Gastroesophageal sphincter (tissue), 4 donors: Measurements from ENCODE around the gene TP63. TPM values are rescaled to one million over a fixed set of nuclear protein-coding genes. Genes with fewer than 3 reads are reported as not detected.

Experiments
- ATAC-seq: fragments of 150-250 bp; one replicate; pipeline ENCODE4 v1.9.1; 2016; ENCODE audit warnings: mild to moderate bottlenecking, moderate library complexity
- H3K27ac ChIP-seq, 4 donors: fragments of 200-600 bp; sonication (generic) in 3 of 4; 1 replicate in 3 of 4; 2 replicates in 1 of 4; pipeline ENCODE4 v1.5.1; 2016 to 2019
- H3K27me3 ChIP-seq: fragments of 200-600 bp; sonication (generic); one replicate; pipeline ENCODE4 v1.5.1; 2019
- H3K36me3 ChIP-seq, 2 donors: fragments of 200-600 bp; sonication (generic); one replicate each; pipeline ENCODE4 v1.5.1; 2019; ENCODE audit warnings: control low read depth in 1 of 2
- H3K4me1 ChIP-seq, 3 donors: fragments of 200-600 bp; sonication (generic); 1 replicate in 2 of 3; 2 replicates in 1 of 3; pipeline ENCODE4 v1.5.1; 2016 to 2019; ENCODE audit warnings: control low read depth in 2 of 3
- H3K4me3 ChIP-seq, 2 donors: fragments of 200-600 bp; sonication (generic); one replicate each; pipeline ENCODE4 v1.5.1; 2019; ENCODE audit warnings: mild to moderate bottlenecking in 1 of 2, moderate library complexity in 1 of 2
- H3K9me3 ChIP-seq, 3 donors: fragments of 200-600 bp; sonication (generic); one replicate each; pipeline ENCODE4 v1.5.1; 2017 to 2019; ENCODE audit warnings: control low read depth in 2 of 3
- EP300 ChIP-seq: sonication (generic); formaldehyde crosslinking; IDR thresholded peaks from one replicate; pipeline ENCODE4 v1.6.1; 2017; ENCODE audit warnings: antibody characterized with exemption, mild to moderate bottlenecking
- POLR2A ChIP-seq, 2 donors: fragments of 450-650 bp; IDR thresholded peaks; one replicate each; pipeline ENCODE4 v1.6.1; 2017; ENCODE audit warnings: antibody characterized with exemption in 2 of 2, mild to moderate bottlenecking in 2 of 2, moderate library complexity in 1 of 2
- POLR2AphosphoS5 ChIP-seq: sonication (generic); formaldehyde crosslinking; IDR thresholded peaks from one replicate; pipeline ENCODE4 v1.6.1; 2017; ENCODE audit warnings: antibody characterized with exemption
- WGBS, 2 donors: methylation state at CpG; one replicate each; pipeline ENCODE4 v1.1.5; 2018; ENCODE audit warnings: low coverage in 1 of 2; 5-methylcytosine and 5-hydroxymethylcytosine counted together
- small RNA-seq, 4 donors: library from RNA; depleted of rRNA; stranded (forward); fragments of <200 nt; gene quantifications; one replicate each; pipeline ENCODE3, GENCODE V24; 2016
- total RNA-seq, 4 donors: library from RNA; depleted of rRNA; stranded (reverse); fragments of >200 nt; gene quantifications; one replicate each; pipeline ENCODE4 v1.1.0, GENCODE V29; 2016
- TF ChIP-seq, protein P1 (sequence below), 4 experiments: fragments of 200-600 bp in 2 of 4; fragments of 450-650 bp in 2 of 4; sonication (generic) in 1 of 4; IDR thresholded peaks; one replicate each; pipeline ENCODE4 v1.5.1; 2017 to 2019; ENCODE audit warnings: antibody characterized with exemption in 4 of 4, mild to moderate bottlenecking in 2 of 4, moderate library complexity in 2 of 4

The TP63 gene
- total RNA-seq, 4 donors from 2014 or later, result 0.13 to 7.4 (median 3.4) TPM; not detected in 1

DNA sequence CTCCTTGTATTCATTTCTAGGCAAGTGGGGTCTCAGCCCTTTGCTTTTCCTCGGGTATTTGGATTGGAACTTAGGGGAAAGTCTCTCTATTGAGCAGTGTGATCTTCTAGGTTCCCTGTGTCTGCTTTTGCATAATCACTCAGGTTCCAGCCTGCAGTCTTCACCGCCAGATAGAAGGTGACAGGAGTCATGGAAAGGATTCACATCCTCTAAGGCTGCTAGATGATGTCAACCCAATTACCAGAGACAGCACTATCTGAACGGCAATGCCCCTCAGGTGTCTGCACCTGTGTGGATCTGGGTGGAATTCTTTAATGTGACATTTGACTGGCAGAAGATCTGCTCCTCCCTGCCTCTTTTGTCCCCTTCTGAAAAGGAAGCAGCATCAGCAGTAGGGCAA, 311.8 kb downstream of the TP63 start:
- no peak overlapping the region for H3K27ac ChIP-seq
- TF ChIP-seq POLR2A (IDR thresholded peaks at IDR 0.05) (no peak), EP300 (no peak), POLR2AphosphoS5 (no peak)
- TF ChIP-seq, protein P1, sequence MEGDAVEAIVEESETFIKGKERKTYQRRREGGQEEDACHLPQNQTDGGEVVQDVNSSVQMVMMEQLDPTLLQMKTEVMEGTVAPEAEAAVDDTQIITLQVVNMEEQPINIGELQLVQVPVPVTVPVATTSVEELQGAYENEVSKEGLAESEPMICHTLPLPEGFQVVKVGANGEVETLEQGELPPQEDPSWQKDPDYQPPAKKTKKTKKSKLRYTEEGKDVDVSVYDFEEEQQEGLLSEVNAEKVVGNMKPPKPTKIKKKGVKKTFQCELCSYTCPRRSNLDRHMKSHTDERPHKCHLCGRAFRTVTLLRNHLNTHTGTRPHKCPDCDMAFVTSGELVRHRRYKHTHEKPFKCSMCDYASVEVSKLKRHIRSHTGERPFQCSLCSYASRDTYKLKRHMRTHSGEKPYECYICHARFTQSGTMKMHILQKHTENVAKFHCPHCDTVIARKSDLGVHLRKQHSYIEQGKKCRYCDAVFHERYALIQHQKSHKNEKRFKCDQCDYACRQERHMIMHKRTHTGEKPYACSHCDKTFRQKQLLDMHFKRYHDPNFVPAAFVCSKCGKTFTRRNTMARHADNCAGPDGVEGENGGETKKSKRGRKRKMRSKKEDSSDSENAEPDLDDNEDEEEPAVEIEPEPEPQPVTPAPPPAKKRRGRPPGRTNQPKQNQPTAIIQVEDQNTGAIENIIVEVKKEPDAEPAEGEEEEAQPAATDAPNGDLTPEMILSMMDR (IDR thresholded peaks at IDR 0.05), result no peak
- H3K4me1 ChIP-seq, result no peaks in the 10 kb centered on the region
- H3K36me3 ChIP-seq, result no peaks in the 10 kb centered on the region
- ATAC-seq, result no peak
- no peak overlapping the region for H3K4me3 ChIP-seq
- peaks cover 5% of the 10 kb centered on the region for H3K27me3 ChIP-seq
- WGBS, 2 donors, result 93 to 100% methylated on average over 2 of the region's 3 CpGs
- no peaks in the 10 kb centered on the region for H3K9me3 ChIP-seq

DNA sequence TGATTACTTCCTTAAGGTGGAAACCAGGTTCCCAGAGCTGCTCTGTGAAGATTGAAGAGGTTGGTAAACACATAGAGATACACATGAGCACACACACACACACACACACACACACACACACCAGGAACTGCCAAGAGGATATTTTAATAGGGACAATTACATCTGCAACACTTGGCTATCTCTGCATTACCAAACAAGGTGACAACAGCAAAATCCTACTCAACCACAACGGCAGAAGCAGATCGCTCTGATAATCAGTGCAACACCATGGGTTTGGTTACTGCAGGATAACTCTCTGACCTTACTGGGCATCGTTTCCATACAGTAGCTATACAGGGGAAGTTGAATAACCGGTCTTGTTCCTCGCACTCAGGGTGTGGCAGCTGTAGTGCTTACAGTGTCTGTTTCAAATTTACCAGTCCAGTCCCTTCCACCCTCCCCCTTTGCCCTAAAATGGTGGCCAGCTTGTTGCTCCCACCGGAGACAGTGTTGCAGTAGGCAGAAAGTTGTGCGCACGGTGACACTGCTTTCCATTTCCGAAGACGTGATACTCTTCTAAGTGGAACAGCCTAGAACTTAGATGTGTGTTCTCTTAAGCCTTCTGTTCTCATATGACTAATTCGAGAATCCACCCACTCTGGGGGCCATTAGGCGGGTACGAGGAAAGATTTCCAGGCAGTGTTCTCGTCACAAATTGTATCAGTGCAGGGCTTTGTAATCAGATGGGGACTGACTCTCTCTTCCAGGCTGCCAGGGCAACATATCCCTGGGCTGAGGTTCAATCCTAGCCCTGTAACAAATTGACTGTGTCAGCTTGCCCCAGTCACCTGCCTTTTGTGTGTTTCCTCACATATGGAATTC, 313.3 kb downstream of the TP63 start:
- WGBS, 2 donors, result 88 to 90% methylated on average over 2 to 13 of the region's 14 CpGs
- no peaks in the 10 kb centered on the region for H3K4me1 ChIP-seq
- ATAC-seq, result no peak
- H3K4me3 ChIP-seq, result no peak overlapping the region
- H3K27ac ChIP-seq, result no peak overlapping the region
- H3K27me3 ChIP-seq, result peaks cover 5% of the 10 kb centered on the region
- no peaks in the 10 kb centered on the region for H3K36me3 ChIP-seq
- no peaks in the 10 kb centered on the region for H3K9me3 ChIP-seq
- TF ChIP-seq, protein P1 (IDR thresholded peaks at IDR 0.05), result no peak
- no peak for TF ChIP-seq POLR2A (IDR thresholded peaks at IDR 0.05)
- no peak for TF ChIP-seq POLR2AphosphoS5
- TF ChIP-seq EP300, result no peak

DNA sequence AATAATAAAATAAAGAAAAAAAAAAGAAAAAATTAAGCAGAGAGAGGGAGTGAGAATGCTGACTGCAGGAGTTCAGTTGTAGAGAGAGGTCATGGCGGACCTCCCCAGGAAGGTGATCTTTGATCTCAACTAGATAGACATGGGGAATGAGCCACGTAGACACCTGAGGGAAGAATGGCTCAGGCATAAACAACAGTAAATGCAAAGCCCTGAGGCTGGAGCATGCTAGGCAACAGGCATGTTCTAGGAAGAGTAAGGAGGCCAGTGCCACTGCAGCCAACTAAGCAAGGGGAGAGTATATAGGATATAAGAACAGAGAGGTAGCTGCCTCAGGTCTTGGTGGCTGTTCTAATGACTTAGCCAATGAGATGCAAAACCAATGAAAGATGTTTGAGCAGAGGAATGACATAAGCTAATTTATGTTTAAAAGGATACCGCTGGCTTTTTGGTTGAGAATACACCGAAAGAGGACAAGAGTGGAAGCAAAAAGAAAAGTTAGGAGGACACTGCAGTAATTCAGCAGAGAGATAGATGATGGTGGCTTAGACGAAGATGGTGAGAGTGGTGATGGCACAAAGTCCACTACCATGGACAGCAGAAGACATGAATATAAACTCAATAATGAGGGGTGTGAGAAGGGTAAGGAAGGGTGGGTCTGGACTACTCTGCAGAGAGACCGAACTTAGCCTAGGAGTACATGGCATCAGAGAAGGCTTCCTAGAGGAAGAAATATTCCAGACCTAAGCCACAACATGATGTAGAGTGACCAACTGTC, 314.9 kb downstream of the TP63 start:
- H3K4me1 ChIP-seq, result no peaks in the 10 kb centered on the region
- no peak overlapping the region for H3K4me3 ChIP-seq
- no peak for ATAC-seq
- TF ChIP-seq EP300 (no peak), POLR2AphosphoS5 (no peak), POLR2A (IDR thresholded peaks at IDR 0.05) (no peak)
- TF ChIP-seq, protein P1 (IDR thresholded peaks at IDR 0.05), result no peak
- H3K27me3 ChIP-seq, result peaks cover 5% of the 10 kb centered on the region
- no peaks in the 10 kb centered on the region for H3K36me3 ChIP-seq
- no peaks in the 10 kb centered on the region for H3K9me3 ChIP-seq
- 80 to 89% methylated on average over 5 to 6 of the region's 6 CpGs for WGBS, 2 donors
- H3K27ac ChIP-seq, result no peak overlapping the region

Small RNAs within 50 kb of the gene (small RNA-seq; reads per million reads assigned to genes)
- 0 reads per million in 4 donors for gene AC078809.1
- 0 to 0.09 (median 0) reads per million in 4 donors for gene MIR944
